Superior temporal gyrus (tissue), 1 donor: ENCODE data around the gene PDE11A.
A peak's percentile ranks its signal among the peaks of the same experiment; 100 is the strongest.
"Not testable (repeated sequence)": the region's sequence is repeated elsewhere in the genome, so short reads cannot be mapped to it uniquely, and the experiment has no call there.

ENCODE experiments used
- DNase-seq: peaks from one replicate; pipeline ENCODE4 v3.0.0-alpha.2; 2016; ENCODE audit errors: extremely low spot score

PDE11A gene

DNA sequence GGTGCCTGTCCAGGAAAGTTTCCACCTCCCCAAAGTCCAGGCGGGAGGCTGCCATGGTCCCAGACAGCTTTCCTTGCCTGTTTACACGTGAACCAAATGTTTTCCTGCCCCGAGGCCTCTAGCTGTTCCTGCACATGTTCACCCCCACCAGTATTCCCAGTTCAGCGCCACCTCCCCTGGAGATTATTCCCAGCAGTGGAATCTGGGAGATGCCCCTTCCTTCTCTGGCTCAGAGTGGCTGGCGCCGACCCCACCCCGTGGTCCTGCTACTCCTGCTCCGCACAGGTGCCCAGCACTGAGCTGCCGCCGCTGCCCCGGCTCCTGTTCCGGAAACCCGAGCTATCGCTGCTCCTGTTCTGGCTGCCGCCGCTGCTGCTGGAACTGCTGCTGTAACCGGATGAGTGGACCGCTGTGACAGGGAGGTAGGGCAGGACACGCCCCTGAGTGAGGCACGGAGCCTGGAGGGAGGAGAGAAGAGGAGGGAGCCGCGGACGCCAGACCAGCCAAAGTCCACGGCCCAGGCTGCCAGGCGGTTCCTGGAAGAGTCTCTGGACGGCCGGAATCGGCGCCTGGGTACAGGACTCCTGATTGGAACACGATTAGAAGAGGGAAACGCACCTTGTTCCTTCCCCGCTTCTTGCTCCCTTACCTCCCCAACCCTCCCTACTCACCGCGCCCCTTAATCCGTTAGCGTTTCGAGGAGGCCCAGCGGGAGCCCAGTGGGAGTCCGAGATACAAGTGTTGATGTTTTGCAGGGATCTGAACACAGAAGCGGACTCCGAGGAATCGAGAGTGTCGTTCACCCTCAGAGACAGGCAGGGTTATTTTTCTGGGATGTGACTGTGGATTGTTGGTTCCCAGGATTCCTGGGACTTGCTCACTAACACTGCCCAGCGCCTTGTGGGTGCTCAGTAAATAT is at the start of gene PDE11A:
PDE11A (minus strand) TSS at position 395 of the 919 bp plus-strand sequence; CDS start at position 55, 340 bp downstream.
- DNase-seq, result peak; percentile 17

DNA sequence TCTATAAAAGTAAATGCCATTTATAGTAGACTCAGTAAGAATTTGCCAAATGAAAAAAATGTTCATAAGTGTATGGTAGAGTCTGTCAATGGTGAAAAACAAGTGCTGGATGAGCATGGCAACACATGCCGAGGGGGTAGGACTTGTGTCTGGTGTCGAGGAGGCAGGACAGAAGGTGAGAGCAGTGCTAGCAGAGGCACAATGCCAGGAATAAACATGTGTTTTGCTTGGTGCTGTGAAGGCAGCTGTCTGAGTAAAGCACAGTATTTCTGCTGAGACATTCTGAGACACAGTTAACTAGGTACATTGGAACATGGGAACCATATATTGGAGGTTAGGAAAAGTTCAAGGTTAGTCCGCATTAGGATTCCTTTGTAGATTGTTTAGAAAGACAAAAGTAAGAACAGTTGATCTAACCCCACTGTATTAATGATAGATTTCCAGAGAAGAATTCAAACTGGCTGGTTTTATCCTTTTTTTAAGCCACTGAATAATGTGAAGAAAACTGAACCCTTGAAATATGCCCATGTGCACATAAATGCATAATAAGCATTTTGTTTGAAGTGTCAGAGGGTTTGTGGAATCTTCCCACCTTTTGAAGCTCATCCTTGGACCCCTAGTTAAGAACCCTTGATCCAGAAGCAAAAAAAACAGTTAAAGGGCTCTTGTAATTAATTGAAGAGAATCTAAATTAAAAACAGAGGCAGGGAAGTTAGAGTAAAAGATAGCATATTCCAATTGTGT is 46.8 kb upstream of the PDE11A start:
- DNase-seq, result no peak

DNA sequence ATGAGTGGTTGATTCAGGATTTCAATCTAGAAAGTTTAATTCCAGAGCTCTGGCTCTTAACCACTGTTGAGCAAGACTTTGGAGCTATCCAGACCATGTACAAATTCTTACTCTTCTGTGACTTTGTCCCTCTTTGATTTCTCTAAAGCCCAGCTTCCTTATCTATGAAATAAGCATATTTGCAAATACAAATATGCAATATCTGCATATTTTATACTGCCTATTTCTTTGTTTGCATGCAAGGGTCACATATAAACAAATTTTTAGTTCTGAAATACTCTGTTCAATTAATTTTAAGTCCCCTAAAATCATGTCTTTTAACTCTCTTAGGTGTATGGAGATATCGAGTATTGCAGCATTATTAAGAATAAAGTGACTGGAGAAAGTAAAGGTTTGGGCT is 45.1 kb upstream of the PDE11A start:
- DNase-seq, result no peak

DNA sequence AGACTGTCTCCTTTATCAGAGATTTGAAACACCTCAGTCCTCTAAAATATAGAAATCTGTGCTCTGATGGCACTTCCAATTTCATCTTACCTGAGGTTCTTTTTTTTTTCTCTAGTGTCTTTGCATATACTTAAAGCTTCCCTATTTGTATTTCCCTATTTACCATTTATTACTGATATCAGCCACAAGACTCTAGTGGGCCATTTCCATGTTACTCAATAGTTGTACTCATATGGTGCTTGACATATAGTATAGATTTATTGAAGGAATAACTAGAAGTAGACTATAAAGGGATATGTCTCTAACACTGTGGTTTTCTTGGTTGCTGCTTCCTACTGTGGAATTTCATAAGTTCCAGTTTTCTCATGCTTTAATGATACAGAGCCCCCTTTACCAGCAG is 42.7 kb upstream of the PDE11A start:
- no peak for DNase-seq

DNA sequence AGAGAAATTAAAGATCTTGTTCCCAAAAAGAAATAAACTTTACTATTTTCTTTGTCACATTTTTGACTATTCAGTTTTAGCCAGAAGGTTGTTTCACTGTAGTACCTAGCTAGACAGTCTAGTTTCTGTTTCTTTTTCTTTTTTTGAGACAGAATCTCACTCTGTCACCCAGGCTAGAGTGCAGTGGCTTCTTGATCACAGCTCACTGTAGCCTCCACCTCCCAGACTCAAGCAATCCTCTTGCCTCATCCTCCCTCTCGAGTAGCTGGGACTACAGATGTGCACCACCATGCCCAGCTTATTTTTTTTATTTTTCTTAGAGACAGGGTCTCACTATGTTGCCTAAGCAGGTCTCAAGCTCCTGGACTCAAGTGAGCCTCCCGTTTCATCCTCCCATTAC is 41.9 kb upstream of the PDE11A start:
- DNase-seq, result no peak

GRCh38 chr2:178112202-178113152 is 39.9 kb upstream of the PDE11A start, which contains the start of gene RBM45:
Gene RBM45, plus strand, starts transcription at chr2:178112437. Its CDS starts 110 bp downstream, at chr2:178112547.
- peak; percentile 90 for DNase-seq

DNA sequence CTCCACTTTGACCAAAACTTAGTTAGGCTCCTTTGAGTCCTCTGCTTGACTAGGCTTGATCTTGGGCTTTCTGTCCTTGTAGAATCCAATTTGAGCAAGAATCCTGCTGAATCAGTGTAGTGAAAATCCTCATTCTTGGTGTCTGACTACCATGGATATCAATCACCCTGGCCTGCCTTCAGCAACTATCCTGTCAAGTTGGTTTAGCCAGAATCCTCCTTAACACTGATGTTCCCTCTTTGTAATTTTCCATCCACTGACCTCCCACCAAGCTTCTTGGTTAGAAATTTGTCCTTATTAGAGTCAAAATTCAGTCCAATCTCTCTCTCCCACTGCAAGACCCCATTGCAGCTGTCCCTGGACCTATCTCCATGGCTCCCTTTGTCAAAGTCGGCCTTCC is 39.2 kb upstream of the PDE11A start:
- DNase-seq, result no peak

DNA sequence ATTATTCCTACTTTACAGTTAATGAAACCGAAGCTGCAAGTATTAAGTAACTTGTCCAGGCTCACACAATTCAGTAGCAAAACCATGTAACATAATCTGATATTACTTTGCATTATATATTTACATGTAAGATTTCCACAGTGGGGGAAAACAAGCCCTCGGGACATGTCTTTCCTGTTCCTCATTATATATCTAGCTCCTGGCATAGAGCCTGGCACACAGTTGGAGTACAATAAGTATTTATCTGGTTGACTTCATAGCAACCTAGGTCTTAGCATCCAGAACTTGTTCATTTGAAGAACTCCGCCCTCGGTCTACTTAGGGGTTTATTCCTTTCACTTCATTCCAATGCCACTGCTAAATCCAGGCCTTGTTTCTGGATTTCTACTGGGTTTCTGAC is 38.1 kb upstream of the PDE11A start:
- no peak for DNase-seq

GRCh38 chr2:178109813-178110212 is 37.2 kb upstream of the PDE11A start:
- peak; percentile 87 for DNase-seq

DNA sequence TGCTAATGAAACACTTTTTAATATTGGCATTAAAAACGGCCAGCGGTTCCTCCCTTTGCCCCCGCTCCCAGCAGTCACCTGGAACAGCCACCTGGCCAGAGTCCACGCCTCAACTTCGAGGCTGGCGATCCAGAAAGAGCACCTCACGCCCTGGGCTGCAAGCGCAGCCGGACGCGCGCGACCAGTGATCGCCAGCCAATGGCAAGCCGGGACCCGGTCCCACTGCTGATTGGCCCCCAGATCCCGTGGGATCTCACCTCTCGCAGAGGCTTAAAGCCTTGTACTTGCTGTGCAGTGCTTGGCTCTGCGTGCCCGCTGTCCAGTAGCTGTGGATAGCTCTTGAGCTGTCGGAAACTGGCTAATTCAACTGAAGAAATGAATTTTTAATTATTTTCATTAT is 35.6 kb upstream of the PDE11A start:
- no peak for DNase-seq

DNA sequence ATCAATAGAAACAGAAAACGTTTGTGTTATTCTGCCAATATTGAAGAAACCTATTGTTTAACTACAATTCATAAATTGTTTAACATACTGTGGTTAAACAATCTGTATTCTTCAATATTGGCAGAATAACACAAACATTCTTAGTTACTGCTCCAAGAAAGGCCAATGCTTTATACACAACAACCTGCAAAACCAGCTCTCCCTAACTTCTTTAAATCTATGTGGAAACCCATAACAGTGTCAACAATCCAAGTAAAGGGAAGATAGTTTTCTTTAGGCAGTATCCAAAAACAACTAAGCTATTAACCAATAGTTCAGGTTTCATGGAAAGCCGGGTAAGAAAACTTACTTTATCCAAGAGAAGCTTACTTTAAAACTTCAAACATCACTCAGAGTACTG is 33.5 kb upstream of the PDE11A start:
- no peak for DNase-seq

DNA sequence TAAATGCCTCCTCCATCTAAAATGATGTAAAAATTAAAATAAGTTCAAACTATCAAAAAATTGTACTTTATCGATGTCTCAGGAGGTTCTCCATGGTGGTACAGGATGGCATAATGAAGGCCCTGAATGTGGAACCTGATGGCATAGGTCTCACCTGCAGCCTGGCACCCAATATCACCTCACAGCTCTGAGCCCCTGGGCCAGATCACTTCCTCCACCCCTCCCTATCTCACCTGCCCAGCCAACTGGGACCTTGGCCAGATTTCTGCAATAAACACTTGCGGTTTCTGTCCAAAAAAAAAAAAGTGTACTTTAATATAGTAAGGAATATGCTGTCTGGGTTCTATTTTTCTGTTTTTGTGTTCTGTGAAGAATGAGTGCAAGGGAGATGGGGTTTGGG is 33.0 kb upstream of the PDE11A start:
- DNase-seq, result no peak

GRCh38 chr2:178101321-178102079 is 28.9 kb upstream of the PDE11A start:
- no peak for DNase-seq

- DNase-seq, result no peak
These were observed 20.9 kb upstream of the PDE11A start for GRCh38 chr2:178093471-178093870.

GRCh38 chr2:178088774-178089270 is 16.2 kb upstream of the PDE11A start:
- DNase-seq, result no peak

GRCh38 chr2:178084273-178084672 is 11.7 kb upstream of the PDE11A start:
- DNase-seq, result no peak

DNA sequence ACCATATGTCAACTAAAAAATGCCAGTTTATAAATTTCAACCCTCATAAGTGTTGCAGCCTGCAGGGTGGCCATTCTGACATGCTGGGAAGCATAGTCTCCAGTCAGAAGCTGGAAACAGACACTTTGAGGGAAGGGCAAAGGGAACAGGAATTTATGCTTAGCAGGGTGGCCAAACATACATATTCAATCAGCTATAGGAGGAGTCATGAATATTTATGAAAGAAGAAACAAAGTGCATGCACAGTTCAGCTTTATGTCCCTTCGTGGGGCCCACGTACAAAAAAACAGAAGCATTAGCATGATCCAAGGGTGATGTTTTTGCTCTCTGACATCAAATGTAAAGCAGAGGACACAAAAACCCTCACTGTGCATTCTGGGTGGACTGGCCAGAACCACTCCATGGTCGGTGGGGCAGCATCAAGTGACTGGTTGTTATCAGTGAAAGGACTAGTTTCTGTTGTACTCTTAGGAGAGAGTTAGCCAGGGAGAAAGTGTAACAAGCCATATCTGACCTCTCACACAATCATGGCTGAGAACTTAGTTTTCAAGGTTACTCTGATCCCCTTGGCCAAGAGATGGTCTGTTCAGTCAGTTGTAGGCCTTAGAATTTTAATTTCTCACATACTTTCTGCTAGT is 9.9 kb upstream of the PDE11A start:
- no peak for DNase-seq

- DNase-seq, result not testable (repeated sequence)
These were observed 6.7 kb upstream of the PDE11A start for GRCh38 chr2:178079279-178079678.

GRCh38 chr2:178076130-178076529 is 3.6 kb upstream of the PDE11A start:
- no peak for DNase-seq

DNA sequence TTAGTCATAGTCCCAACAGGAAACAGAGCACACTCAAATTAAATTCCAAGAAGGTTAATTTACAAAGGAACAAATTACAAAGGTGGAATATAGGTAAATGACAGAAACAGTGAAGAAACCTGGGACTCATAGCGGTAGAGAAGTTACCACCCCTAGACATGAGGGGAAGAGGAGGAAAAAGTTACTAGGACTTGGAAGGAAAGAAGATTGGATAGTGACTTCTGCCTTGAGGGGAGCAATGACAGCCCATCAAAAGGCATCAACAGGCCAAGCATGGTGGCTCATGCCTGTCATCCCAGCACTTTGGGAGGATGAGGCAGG is 2.4 kb upstream of the PDE11A start:
- DNase-seq, result no peak
